OCI-LY1 (cell line): Measurements from ENCODE around the gene LMBR1.

Experiments used
- H2AFZ ChIP-seq: fragments of 200-600 bp; sonication (generic), shearing (Covaris generic); 2 replicates; pipeline ENCODE4 v1.6.0; 2014; ENCODE audit warnings: antibody characterized with exemption, mild to moderate bottlenecking, low read length
- H3F3A ChIP-seq: fragments of 200-600 bp; sonication (generic), shearing (Covaris generic); 2 replicates; pipeline ENCODE4 v1.6.0; 2014; ENCODE audit warnings: mild to moderate bottlenecking, antibody characterized with exemption, low read length, moderate library complexity; ENCODE audit not compliant: insufficient read depth
- H3K27ac ChIP-seq: fragments of 200-600 bp; sonication (generic); 2 replicates; pipeline ENCODE4 v1.5.1; 2014; ENCODE audit warnings: low read length, mixed run types, mild to moderate bottlenecking, low read depth; ENCODE audit not compliant: poor library complexity, severe bottlenecking
- H3K27me3 ChIP-seq: fragments of 200-600 bp; sonication (generic); 2 replicates; pipeline ENCODE4 v1.6.0; 2014; ENCODE audit warnings: antibody characterized with exemption, mild to moderate bottlenecking, low read length, moderate library complexity; ENCODE audit not compliant: insufficient read depth
- H3K36me3 ChIP-seq: fragments of 200-600 bp; sonication (generic); 2 replicates; pipeline ENCODE4 v1.6.1; 2014; ENCODE audit warnings: mild to moderate bottlenecking, antibody characterized with exemption, low read length, moderate library complexity, mixed read lengths; ENCODE audit not compliant: insufficient read depth
- H3K4me1 ChIP-seq: fragments of 200-600 bp; sonication (generic); 2 replicates; pipeline ENCODE4 v1.5.1; 2014; ENCODE audit warnings: mild to moderate bottlenecking, low read length, moderate library complexity; ENCODE audit not compliant: insufficient read depth, severe bottlenecking
- H3K4me2 ChIP-seq: fragments of 200-600 bp; sonication (generic), shearing (Covaris generic); 2 replicates; pipeline ENCODE4 v1.6.1; 2014; ENCODE audit warnings: low read length
- H3K4me3 ChIP-seq: fragments of 200-600 bp; sonication (generic); 2 replicates; pipeline ENCODE4 v1.5.1; 2014; ENCODE audit warnings: low read length, low read depth, mild to moderate bottlenecking, mixed read lengths; ENCODE audit not compliant: poor library complexity, severe bottlenecking
- H3K79me2 ChIP-seq: fragments of 200-600 bp; shearing (Covaris generic); 2 replicates; pipeline ENCODE4 v1.6.1; 2016; ENCODE audit warnings: mixed run types, low read length, mixed read lengths; ENCODE audit not compliant: insufficient read depth
- H3K9ac ChIP-seq: fragments of 200-600 bp; sonication (generic), shearing (Covaris generic); 2 replicates; pipeline ENCODE4 v1.6.1; 2014; ENCODE audit warnings: mild to moderate bottlenecking, low read length, mixed read lengths
- H3K9me2 ChIP-seq: fragments of 200-600 bp; sonication (generic), shearing (Covaris generic); 2 replicates; pipeline ENCODE4 v1.6.1; 2014; ENCODE audit warnings: low read depth, mild to moderate bottlenecking, low read length, mixed read lengths
- H3K9me3 ChIP-seq: fragments of 200-600 bp; shearing (Covaris generic); 2 replicates; pipeline ENCODE4 v1.6.1; 2014; ENCODE audit warnings: low read length, mixed read lengths
- H4K20me1 ChIP-seq: fragments of 200-600 bp; sonication (generic), shearing (Covaris generic); 2 replicates; pipeline ENCODE4 v1.6.0; 2016; ENCODE audit warnings: mild to moderate bottlenecking, low read length; ENCODE audit not compliant: insufficient read depth
- CTCF ChIP-seq: fragments of 200-600 bp; sonication (generic), shearing (Covaris generic); IDR thresholded peaks from 2 replicates; pipeline ENCODE4 v1.5.1; 2017; ENCODE audit warnings: mild to moderate bottlenecking, antibody characterized with exemption, low read length, moderate library complexity, mixed read lengths
- EZH2 ChIP-seq: fragments of 200-600 bp; sonication (generic), shearing (Covaris generic); IDR thresholded peaks from 2 replicates; pipeline ENCODE4 v1.8.0; 2017; ENCODE audit warnings: borderline replicate concordance, mixed run types, mild to moderate bottlenecking, antibody characterized with exemption, low read length, moderate library complexity, mixed read lengths

The LMBR1 gene

GRCh38 chr7:156747718-156748117 is 145.3 kb downstream of the LMBR1 start:
- H2AFZ ChIP-seq = no peak overlapping the region
- no peaks in the 10 kb centered on the region for H3K9me2 ChIP-seq
- peaks cover 5% of the 10 kb centered on the region; the same call in 1 of the 2 replicates for H3K36me3 ChIP-seq

GRCh38 chr7:156746891-156747290 is 146.1 kb downstream of the LMBR1 start:
- Histone ChIP-seq H3K27ac (no peak overlapping the region), H3K4me1 (no peaks in the 10 kb centered on the region), H3F3A (no peaks in the 10 kb centered on the region), H3K4me3 (no peak overlapping the region), H2AFZ (no peak overlapping the region), H3K27me3 (no peaks in the 10 kb centered on the region), H3K9me2 (no peaks in the 10 kb centered on the region), H3K9me3 (no peaks in the 10 kb centered on the region), H3K9ac (no peak overlapping the region), H3K79me2 (no peaks in the 10 kb centered on the region), H4K20me1 (no peaks in the 10 kb centered on the region), H3K4me2 (no peak overlapping the region), H3K36me3 (peaks cover 5% of the 10 kb centered on the region)
- TF ChIP-seq EZH2 (no peak), CTCF (no peak)

More at GRCh38 chr7:156747718-156748117, 145.3 kb downstream of the LMBR1 start:
- no peaks in the 10 kb centered on the region for H3F3A ChIP-seq
- H3K79me2 ChIP-seq = no peaks in the 10 kb centered on the region
- H3K27ac ChIP-seq = no peak overlapping the region
- H3K27me3 ChIP-seq = no peaks in the 10 kb centered on the region
- H3K4me2 ChIP-seq = no peak overlapping the region
- no peaks in the 10 kb centered on the region for H4K20me1 ChIP-seq
- no peaks in the 10 kb centered on the region for H3K9me3 ChIP-seq
- H3K4me3 ChIP-seq = no peak overlapping the region
- no peak overlapping the region for H3K9ac ChIP-seq
- H3K4me1 ChIP-seq = no peaks in the 10 kb centered on the region
- no peak for TF ChIP-seq EZH2
- no peak for TF ChIP-seq CTCF

- no peaks in the 10 kb centered on the region for H3F3A ChIP-seq
- no peaks in the 10 kb centered on the region for H3K27me3 ChIP-seq
- H3K27ac ChIP-seq = no peak overlapping the region
- no peak overlapping the region for H3K9ac ChIP-seq
- H3K4me2 ChIP-seq = no peak overlapping the region
- H3K36me3 ChIP-seq = peaks cover 29% of the 10 kb centered on the region
- no peaks in the 10 kb centered on the region for H3K9me2 ChIP-seq
- no peak overlapping the region for H3K4me3 ChIP-seq
- TF ChIP-seq EZH2 (no peak), CTCF (no peak)
- peaks cover 7% of the 10 kb centered on the region; the same call in 1 of the 2 replicates for H3K9me3 ChIP-seq
- no peaks in the 10 kb centered on the region; the same call in 1 of the 2 replicates for H3K79me2 ChIP-seq
- H3K4me1 ChIP-seq = no peaks in the 10 kb centered on the region
- H2AFZ ChIP-seq = no peak overlapping the region
- no peaks in the 10 kb centered on the region for H4K20me1 ChIP-seq
Observed at GRCh38 chr7:156739596-156739995, 153.4 kb downstream of the LMBR1 start.
